Spleen (tissue), 7 donors: Measurements from ENCODE around the gene RALBP1.
"Not testable (repeated sequence)": the region's sequence is repeated elsewhere in the genome, so short reads cannot be mapped to it uniquely, and the experiment has no call there.

Experiments
- POLR2A ChIP-seq, 3 donors: fragments of 450-650 bp; IDR thresholded peaks; one replicate each; pipeline ENCODE4 v1.5.1; 2017; ENCODE audit warnings: antibody characterized with exemption in 3 of 3, mild to moderate bottlenecking in 1 of 3
- POLR2AphosphoS5 ChIP-seq, 3 donors: sonication (generic); formaldehyde crosslinking; IDR thresholded peaks; one replicate each; pipeline ENCODE4 v1.5.1; 2017; ENCODE audit warnings: antibody characterized with exemption in 3 of 3
- TF ChIP-seq, protein P1 (sequence below), 11 experiments: fragments of 200-600 bp in 7 of 11; fragments of 450-650 bp in 4 of 11; sonication (generic) in 4 of 11; IDR thresholded peaks in 8 of 11; conservative IDR thresholded peaks in 3 of 11; 1 replicate in 7 of 11; 2 replicates in 4 of 11; pipeline versions ENCODE4 v1.4.0 to v1.8.0; 2016 to 2021; ENCODE audit warnings: antibody characterized with exemption in 11 of 11, inconsistent platforms in 4 of 11, mild to moderate bottlenecking in 1 of 11
- donor health status: DM: no; HTN: no; CAD: no; lungs with moderate emphysema.
- donor health status: DM: no; HTN: no; CAD: no.
- donor health status: DM: no; HTN: no; CAD: no.

DNA sequence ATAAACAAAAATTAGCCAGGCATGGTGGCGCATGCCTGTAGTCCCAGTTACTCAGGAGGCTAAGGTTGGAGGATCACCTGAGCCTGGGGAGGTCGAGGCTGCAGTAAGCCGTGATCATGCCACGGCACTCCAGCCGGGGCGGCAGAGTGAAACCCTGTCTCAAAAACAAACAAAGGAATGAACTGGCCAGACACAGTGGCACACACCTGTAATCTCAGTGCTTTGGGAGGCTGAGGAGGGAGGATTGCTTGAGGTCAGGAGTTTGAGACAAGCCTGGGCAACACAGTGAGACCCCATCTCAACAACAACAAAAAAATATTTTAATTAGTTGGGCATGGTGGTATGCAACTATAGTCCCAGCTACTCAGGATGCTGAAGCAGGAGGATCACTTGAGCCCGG lies 24.4 kb upstream of the RALBP1 start:
- TF ChIP-seq, protein P1, sequence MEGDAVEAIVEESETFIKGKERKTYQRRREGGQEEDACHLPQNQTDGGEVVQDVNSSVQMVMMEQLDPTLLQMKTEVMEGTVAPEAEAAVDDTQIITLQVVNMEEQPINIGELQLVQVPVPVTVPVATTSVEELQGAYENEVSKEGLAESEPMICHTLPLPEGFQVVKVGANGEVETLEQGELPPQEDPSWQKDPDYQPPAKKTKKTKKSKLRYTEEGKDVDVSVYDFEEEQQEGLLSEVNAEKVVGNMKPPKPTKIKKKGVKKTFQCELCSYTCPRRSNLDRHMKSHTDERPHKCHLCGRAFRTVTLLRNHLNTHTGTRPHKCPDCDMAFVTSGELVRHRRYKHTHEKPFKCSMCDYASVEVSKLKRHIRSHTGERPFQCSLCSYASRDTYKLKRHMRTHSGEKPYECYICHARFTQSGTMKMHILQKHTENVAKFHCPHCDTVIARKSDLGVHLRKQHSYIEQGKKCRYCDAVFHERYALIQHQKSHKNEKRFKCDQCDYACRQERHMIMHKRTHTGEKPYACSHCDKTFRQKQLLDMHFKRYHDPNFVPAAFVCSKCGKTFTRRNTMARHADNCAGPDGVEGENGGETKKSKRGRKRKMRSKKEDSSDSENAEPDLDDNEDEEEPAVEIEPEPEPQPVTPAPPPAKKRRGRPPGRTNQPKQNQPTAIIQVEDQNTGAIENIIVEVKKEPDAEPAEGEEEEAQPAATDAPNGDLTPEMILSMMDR (IDR thresholded peaks at IDR 0.05 in 8 of 11, conservative IDR thresholded peaks at IDR 0.05 in 3 of 11) = not testable (repeated sequence)
- not testable (repeated sequence) for TF ChIP-seq POLR2AphosphoS5, POLR2A (IDR thresholded peaks at IDR 0.05)
